ENCODE measurements around the gene GALNT8. TPM values are rescaled to one million over a fixed set of nuclear protein-coding genes. Genes with fewer than 3 reads are reported as not detected.
A peak's percentile ranks its signal among the peaks of the same experiment; 100 is the strongest.

The GALNT8 gene
- total RNA-seq, 1 experiment from 2014 or later = 5.4 TPM

DNA sequence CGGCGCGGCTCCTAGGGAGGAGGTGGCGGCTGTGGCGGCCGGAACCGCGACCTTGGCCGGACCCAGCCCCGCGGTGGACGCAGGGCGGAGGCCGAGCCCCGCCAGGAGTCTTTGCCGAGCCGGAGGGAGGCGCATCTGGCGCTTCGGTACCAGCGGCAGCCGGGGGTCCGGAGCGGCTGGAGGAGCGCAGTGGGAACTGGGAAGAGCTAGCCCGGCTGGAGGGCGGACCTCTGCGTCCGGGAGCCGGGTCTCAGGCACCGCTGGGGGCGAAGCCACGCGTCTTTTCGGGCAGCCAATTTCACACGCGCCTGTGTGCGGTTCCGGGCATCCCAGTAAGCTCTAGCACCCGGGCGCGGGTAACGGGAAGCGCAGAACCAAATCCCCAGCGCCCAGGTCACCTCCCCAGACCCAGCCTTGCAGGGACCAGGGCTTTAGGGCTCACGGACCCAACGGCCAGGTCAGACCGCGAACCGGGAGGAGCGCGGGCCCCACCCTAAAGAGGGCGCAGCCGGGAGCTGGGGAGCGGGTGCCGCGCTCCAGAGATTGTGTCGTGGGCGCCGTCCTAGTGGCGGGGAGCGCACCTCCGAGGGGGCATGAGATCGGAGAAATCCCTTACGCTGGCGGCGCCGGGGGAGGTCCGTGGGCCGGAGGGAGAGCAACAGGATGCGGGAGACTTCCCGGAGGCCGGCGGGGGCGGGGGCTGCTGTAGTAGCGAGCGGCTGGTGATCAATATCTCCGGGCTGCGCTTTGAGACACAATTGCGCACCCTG, 89.4 kb downstream of the GALNT8 start:
- H4K20me1 ChIP-seq (ENCODE audit: control insufficient read depth, insufficient read depth, insufficient read length) = no peaks in the 10 kb centered on the region
- no peak overlapping the region for H2BK20ac ChIP-seq (ENCODE audit: low read depth, low read length, poor library complexity, severe bottlenecking)
- H2BK120ac ChIP-seq (ENCODE audit: low read depth, low read length, poor library complexity, severe bottlenecking) = no peak overlapping the region
- no peak overlapping the region for H2BK15ac ChIP-seq (ENCODE audit: low read depth, low read length)
- H3K27ac ChIP-seq (ENCODE audit: insufficient read length, low read depth, low read length) = no peak overlapping the region
- H3K4me1 ChIP-seq (ENCODE audit: insufficient read depth, low read length) = no peaks in the 10 kb centered on the region
- H2AK5ac ChIP-seq (ENCODE audit: insufficient read length, low read length) = no peak overlapping the region
- peaks cover 26% of the 10 kb centered on the region for H3K27me3 ChIP-seq (ENCODE audit: insufficient read depth, low read length)
- no peak overlapping the region for H4K8ac ChIP-seq (replicated peaks; ENCODE audit: insufficient read length, low read depth, low read length)
- Mint-ChIP-seq H3K4me3 (peak overlapping the region; percentile 62 to 80), H3K4me1 (peaks cover 0 to 18% of the 10 kb centered on the region in 2 experiments; a peak in 2 of 4 replicates), H3K27ac (no peak overlapping the region; a peak in 1 of 7 replicates), H3K36me3 (ENCODE audit: insufficient read depth in 1 of 3, low read depth in 3 of 3) (peaks cover 7 to 13% (median 7%) of the 10 kb centered on the region in 3 experiments), H3K9me3 (peaks cover 0 to 6% of the 10 kb centered on the region in 2 experiments; a peak in 2 of 5 replicates), H3K27me3 (ENCODE audit: low read depth) (peaks cover 93% of the 10 kb centered on the region)
- no peak overlapping the region for H4K91ac ChIP-seq (ENCODE audit: insufficient read length, low read depth, low read length)
- no peak overlapping the region for H3K23ac ChIP-seq (ENCODE audit: insufficient read length, low read depth, low read length)
- H3K79me2 ChIP-seq (ENCODE audit: insufficient read depth, low read length) = no peaks in the 10 kb centered on the region
- H3K14ac ChIP-seq (ENCODE audit: insufficient read depth, low read length) = peak overlapping the region; percentile 6; the same call in 1 of the 2 replicates
- peaks cover 7% of the 10 kb centered on the region for H3K23me2 ChIP-seq (ENCODE audit: insufficient read length, low read depth, low read length, poor library complexity, severe bottlenecking)
- WGBS (ENCODE audit: extremely low coverage, insufficient read length, low lambda C conversion rate) = no CpG with 5 or more reads among the region's 80 CpGs
- H2BK12ac ChIP-seq (ENCODE audit: insufficient read length, low read depth, low read length) = no peak overlapping the region
- peak overlapping the region; percentile 49 for H3K4me2 ChIP-seq (ENCODE audit: insufficient read depth, insufficient read length, low read length)
- no peak overlapping the region for H3K4ac ChIP-seq (ENCODE audit: low read depth, low read length)
- no peak overlapping the region for H2BK5ac ChIP-seq (ENCODE audit: insufficient read length, low read length)
- H3K18ac ChIP-seq (ENCODE audit: insufficient read length, low read depth, low read length) = no peak overlapping the region
- no peak overlapping the region for H3K56ac ChIP-seq (ENCODE audit: insufficient read length, low read depth, low read length)
- H3K9ac ChIP-seq (ENCODE audit: extremely low read depth, insufficient read length, low read length) = no peak overlapping the region
- DNase-seq = peak; percentile 65
- H2AFZ ChIP-seq (ENCODE audit: low read length) = no peak overlapping the region
- no peaks in the 10 kb centered on the region for H3K9me3 ChIP-seq (ENCODE audit: control insufficient read depth, low read depth, low read length)
- TF ChIP-seq CTCF (conservative IDR thresholded peaks at IDR 0.05) = peak; percentile 29; the same call in 2 of the 3 replicates
- H4K5ac ChIP-seq (ENCODE audit: insufficient read length, low read depth, low read length) = no peak overlapping the region
- no peak overlapping the region for H3T11ph ChIP-seq (ENCODE audit: low read length)
- H3K79me1 ChIP-seq (ENCODE audit: insufficient read depth, low read depth, low read length, poor library complexity, severe bottlenecking) = no peaks in the 10 kb centered on the region

Measured in H9 (cell line).